ENCODE results near the gene PLCH1.

PLCH1 gene

DNA sequence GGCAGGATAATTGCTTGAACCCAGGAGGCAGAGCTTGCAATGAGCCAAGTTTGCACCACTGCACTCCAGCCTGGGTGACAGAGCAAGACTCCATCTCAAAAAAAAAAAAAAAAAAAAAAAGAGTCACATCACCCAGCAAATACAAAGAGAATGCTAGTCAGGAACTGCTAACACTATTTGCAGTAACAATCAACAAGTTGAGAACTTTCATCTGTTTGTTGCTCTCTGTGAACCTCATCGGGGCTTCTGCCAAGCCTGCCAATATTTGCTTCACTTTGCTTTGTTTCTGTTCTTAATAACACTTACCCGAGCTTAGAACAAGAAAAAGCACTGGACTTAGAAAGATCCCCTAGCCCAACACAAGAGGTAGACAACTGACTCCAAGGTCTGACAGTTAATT lies 76.9 kb downstream of the PLCH1 start:
- TF ChIP-seq, protein P1, sequence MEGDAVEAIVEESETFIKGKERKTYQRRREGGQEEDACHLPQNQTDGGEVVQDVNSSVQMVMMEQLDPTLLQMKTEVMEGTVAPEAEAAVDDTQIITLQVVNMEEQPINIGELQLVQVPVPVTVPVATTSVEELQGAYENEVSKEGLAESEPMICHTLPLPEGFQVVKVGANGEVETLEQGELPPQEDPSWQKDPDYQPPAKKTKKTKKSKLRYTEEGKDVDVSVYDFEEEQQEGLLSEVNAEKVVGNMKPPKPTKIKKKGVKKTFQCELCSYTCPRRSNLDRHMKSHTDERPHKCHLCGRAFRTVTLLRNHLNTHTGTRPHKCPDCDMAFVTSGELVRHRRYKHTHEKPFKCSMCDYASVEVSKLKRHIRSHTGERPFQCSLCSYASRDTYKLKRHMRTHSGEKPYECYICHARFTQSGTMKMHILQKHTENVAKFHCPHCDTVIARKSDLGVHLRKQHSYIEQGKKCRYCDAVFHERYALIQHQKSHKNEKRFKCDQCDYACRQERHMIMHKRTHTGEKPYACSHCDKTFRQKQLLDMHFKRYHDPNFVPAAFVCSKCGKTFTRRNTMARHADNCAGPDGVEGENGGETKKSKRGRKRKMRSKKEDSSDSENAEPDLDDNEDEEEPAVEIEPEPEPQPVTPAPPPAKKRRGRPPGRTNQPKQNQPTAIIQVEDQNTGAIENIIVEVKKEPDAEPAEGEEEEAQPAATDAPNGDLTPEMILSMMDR (IDR thresholded peaks at IDR 0.05; ENCODE audit: low read depth, low read length): no peak
- no peak overlapping the region for H3K4me3 ChIP-seq (ENCODE audit: low read depth, low read length)

DNA sequence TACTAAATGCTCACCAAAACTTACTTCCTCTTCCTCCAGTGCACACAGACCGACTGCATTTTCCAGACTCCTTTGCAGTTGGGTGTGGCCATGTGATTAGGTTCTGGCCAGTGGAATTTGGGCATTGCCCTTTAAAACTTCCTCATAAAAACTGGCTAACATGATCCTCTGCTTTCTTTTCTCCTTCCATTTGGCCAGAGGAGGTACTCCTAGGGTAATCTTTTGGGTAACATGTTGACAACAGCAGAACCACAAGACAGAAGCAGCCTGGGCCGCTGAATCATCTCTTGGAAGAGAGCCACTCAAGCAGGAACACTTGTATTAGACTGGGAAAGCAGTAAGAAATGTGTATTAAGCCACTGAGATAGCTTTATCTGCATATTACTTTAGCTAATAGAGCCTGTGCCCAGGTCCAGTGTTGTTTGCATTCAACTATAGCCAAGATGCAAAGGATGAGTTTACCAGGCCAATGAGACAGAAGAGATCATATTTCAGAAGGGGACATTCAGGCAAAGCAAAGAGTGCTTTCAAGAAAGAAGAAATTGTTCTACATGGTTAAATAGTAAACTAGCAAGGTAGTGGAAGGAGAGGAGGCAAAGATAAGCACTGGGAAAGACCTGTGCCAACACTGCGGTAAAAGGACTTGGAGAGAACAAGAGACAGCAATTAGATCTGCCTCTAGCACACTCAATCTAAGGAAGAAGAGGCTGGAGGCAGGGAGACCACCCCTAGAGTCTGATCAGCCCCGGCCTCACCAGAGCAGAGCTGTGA lies 79.8 kb downstream of the PLCH1 start:
- TF ChIP-seq, protein P1 (IDR thresholded peaks at IDR 0.05; ENCODE audit: low read depth, low read length): no peak
- no peak overlapping the region for H3K4me3 ChIP-seq (ENCODE audit: low read depth, low read length)

DNA sequence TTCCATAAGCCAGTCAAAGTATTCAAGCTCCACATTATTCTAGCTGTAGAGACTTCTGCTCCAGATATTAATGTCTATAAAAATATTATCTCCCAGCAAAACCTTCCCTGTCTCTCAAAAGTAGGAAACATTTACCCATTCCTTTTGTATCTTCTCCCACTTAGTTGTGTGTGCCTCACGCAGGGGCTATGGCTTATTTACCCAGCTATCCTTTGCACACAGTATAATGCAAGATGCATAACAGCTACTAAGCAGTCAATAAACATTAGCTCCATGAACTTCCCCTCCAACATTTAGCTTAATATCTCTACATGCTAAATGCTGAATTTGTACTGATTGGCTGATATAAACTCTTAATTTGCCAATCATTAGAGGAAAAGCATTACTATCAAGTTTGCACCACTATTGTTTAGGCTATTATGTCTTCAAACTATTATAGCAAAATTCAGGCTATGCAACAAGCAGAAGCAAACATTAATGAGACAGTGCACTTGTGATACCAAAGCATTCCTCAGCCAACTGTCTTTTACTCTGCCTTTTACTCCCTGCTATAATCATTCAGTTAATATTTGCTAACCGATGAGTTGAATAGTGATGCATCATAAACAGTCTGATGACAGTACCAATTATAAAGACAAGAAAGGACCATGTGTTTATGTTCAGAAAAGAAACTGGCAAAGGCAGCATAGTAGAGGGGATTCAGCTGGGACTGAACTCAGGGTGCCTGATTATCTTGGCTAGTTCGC lies 81.2 kb downstream of the PLCH1 start:
- TF ChIP-seq, protein P1 (IDR thresholded peaks at IDR 0.05; ENCODE audit: low read depth, low read length): no peak
- H3K4me3 ChIP-seq (ENCODE audit: low read depth, low read length): no peak overlapping the region

DNA sequence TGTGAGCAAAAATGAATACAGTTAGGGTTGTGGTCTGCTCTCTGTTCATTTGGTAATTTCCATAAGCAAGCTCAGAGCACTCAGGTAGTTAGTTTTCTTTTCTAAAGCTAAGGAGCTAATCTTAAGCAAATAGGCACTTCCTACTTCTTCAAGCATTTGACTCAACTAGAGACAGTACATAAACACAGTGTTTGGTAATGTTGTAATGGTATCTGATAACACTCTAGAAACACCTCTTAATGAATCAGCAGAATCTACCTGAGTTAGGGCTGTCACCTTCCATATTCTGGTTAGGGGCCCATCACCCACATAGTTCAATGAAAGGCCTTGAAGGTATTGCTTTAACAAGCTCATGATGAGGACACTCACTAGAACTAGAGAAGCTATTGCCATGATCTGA lies 83.1 kb downstream of the PLCH1 start:
- no peak overlapping the region for H3K4me3 ChIP-seq (ENCODE audit: low read depth, low read length)
- TF ChIP-seq, protein P1 (IDR thresholded peaks at IDR 0.05; ENCODE audit: low read depth, low read length): no peak

DNA sequence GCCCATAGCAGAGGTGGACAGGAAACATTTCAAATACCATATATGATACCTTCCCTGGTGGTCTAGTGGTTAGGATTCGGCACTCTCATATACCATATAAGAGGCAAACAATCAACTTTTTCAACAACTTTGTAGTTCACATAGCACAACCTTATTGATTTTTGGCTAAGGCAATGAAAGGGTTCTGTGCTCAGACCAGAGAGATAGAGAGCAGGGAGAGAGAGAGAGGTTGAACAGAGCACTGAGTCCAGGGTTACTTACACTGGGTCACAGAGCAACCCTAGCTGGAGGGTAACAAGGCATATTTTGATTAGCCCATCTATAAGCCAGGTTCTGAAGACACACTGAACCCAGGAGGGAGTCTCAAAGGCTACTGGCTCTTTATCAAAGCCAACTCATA lies 83.8 kb downstream of the PLCH1 start:
- TF ChIP-seq, protein P1 (IDR thresholded peaks at IDR 0.05; ENCODE audit: low read depth, low read length): no peak
- H3K4me3 ChIP-seq (ENCODE audit: low read depth, low read length): no peak overlapping the region

DNA sequence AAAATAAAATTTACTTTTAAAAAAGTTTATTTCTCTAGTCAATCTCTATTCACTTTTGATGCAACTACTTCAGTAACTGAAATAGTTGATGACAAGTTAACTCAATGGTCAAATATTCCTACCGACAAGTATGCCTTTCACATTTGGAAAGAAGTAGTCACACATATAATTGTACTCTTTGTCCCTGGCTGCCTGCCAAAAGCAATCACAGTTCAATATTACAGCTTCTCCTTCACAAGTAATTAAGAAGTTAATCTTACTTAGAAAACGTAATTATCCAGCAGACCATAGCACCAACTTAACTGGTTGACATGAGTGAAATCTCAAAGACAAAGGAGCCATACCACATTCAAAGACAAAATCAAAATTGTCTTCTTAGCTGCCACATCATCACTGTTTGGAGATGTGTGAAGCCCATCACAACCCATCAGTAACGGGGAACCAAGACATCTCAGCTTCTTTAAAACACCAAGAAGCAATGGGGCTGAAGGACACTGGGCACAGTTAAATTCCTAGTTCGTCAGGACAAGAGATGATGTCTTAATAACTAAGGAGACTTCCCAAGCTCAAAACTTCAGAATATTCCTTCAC lies 86.1 kb downstream of the PLCH1 start:
- TF ChIP-seq, protein P1 (IDR thresholded peaks at IDR 0.05; ENCODE audit: low read depth, low read length): no peak
- H3K4me3 ChIP-seq (ENCODE audit: low read depth, low read length): no peak overlapping the region

DNA sequence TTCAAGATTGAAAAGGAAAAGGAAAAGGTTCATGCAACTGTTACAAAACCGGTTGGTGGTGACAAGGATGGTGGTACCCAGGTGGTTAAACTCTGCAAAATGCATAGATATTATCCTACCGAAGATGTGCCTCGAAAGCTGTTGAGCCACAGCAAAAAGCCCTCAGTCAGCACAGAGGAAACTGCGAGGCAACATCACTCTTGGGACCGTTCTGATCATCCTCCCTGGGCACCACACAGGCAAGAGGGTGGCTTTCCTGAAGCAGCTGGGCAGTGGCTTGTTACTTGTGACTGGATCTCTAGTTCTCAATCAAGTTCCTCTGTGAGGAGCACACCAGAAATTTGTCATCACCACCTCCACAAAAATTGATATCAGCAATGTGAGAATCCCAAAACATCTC lies 86.9 kb downstream of the PLCH1 start:
- TF ChIP-seq, protein P1 (IDR thresholded peaks at IDR 0.05; ENCODE audit: low read depth, low read length): no peak
- no peak overlapping the region for H3K4me3 ChIP-seq (ENCODE audit: low read depth, low read length)

Measured in WI38 (cell line).